ENCODE results near the gene DNMT3A.

DNA sequence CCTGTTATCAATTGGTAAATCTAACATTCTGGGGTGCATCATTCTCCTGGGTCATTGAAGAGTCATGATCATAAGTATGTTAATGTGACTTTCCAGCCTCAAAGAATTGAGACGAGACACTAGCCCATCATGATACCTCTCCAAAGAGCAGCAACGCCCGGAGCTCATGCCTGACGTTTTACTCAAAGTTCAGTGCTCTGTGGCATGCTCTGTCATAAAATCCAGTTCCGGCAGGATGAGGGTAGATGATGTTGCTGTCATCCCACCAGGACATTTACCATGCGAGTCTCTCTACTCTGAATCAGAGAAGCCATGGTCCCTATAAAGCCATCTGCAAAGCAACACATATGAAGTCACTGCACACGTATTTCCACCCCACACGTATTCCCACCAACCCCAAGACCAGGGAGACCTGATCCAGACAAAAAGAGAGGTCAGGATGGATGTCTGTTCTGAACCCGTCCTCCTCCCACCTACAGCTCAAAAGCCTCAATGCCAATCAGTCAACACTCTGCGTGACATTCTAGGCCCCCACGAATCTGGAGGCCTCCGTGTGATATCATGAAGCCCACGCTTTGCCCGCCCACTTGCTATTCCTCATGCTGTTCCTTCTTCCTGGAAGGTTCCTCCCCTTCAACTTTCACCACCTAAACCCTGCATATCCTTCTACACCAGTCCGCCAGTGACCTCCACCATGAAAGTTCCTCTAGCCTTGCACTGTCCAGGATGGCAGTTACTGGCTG lies 85.8 kb downstream of the DNMT3A start:
- TF ChIP-seq, protein P1, sequence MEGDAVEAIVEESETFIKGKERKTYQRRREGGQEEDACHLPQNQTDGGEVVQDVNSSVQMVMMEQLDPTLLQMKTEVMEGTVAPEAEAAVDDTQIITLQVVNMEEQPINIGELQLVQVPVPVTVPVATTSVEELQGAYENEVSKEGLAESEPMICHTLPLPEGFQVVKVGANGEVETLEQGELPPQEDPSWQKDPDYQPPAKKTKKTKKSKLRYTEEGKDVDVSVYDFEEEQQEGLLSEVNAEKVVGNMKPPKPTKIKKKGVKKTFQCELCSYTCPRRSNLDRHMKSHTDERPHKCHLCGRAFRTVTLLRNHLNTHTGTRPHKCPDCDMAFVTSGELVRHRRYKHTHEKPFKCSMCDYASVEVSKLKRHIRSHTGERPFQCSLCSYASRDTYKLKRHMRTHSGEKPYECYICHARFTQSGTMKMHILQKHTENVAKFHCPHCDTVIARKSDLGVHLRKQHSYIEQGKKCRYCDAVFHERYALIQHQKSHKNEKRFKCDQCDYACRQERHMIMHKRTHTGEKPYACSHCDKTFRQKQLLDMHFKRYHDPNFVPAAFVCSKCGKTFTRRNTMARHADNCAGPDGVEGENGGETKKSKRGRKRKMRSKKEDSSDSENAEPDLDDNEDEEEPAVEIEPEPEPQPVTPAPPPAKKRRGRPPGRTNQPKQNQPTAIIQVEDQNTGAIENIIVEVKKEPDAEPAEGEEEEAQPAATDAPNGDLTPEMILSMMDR (IDR thresholded peaks at IDR 0.05 in 4 of 5, conservative IDR thresholded peaks at IDR 0.05 in 1 of 5) = no peak
- no peak for TF ChIP-seq POLR2A (IDR thresholded peaks at IDR 0.05)
